NCI-H2171 treated with DMSO at 0.1 percent for 48 hours (cell line): Measurements from ENCODE around the gene TXNDC15.
"Not testable (repeated sequence)": the region's sequence is repeated elsewhere in the genome, so short reads cannot be mapped to it uniquely, and the experiment has no call there.

Source experiments
- DNase-seq: peaks from one replicate; lab custom pipeline; 2025; lab: John Stamatoyannopoulos, UW

The TXNDC15 gene

GRCh38 chr5:134873987-134874830 lies at the start of gene TXNDC15:
Gene TXNDC15 (plus strand): TSS chr5:134874371. CDS start chr5:134874428, 57 bp downstream.
- peak; percentile 60 for DNase-seq

DNA sequence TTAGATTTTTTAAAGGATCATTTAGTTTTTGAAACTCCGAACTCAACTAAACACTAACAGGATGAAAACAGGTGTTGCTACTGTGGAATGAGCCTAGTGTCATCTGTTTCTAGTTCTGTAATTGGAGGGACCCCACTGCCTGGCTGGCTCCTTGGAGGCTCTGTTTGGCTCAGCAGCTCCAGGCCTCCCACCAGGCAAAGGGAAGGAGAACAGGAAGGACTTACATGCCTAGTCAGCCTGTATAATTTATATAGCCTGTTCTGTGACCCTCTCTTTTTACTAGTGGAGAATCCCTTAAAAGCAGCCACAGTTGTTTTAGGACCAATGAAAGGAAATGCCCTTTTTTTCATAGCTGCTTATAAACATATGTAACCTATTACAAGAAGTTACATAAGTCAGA lies 49.5 kb upstream of the TXNDC15 start:
- no peak for DNase-seq

- no peak for DNase-seq
Observed at GRCh38 chr5:134825212-134825611, 49.0 kb upstream of the TXNDC15 start.

GRCh38 chr5:134833340-134834032 lies 40.7 kb upstream of the TXNDC15 start:
- no peak for DNase-seq

- DNase-seq: no peak
Observed at GRCh38 chr5:134835623-134836022, 38.5 kb upstream of the TXNDC15 start.

GRCh38 chr5:134837530-134838181 lies 36.5 kb upstream of the TXNDC15 start:
- no peak for DNase-seq

DNA sequence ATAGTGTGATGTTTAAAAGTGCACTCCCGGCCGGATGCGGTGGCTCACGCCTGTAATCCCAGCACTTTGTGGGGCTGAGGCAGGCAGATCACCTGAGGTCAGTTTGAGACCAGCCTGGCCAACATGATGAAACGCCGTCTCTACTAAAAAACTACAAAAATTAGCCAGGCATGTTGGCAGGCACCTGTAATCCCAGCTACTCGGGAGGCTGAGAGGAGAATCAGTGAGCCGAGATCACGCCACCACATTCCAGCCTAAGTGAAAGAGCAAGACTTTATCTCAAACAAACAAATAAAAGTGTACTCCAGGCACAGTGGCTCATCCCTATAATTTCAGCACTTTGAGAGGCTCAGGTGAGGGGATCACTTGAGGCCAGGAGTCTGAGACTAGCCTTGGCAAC lies 35.8 kb upstream of the TXNDC15 start:
- DNase-seq: not testable (repeated sequence)

GRCh38 chr5:134840811-134841210 lies 33.4 kb upstream of the TXNDC15 start:
- no peak for DNase-seq

DNA sequence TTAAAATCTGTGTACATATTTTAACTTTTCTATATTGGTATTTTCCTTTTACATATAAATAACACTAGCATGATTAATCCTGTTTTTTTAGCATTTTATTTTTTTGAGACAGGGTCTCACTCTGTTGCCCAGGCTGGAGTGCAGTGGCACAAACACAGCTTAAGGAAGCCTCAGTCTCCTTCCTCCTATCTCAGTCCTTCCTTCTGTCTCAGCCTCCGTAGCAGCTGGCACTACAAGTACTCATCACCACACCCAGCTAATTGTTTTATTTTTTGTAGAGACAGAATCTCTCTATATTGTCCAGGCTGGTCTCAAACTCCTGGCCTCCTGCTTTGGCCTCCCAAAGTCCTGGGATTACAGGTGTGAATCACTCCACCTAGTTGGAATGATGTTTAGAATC lies 29.9 kb upstream of the TXNDC15 start:
- no peak for DNase-seq

GRCh38 chr5:134845335-134845851 lies 28.8 kb upstream of the TXNDC15 start:
- no peak for DNase-seq

DNA sequence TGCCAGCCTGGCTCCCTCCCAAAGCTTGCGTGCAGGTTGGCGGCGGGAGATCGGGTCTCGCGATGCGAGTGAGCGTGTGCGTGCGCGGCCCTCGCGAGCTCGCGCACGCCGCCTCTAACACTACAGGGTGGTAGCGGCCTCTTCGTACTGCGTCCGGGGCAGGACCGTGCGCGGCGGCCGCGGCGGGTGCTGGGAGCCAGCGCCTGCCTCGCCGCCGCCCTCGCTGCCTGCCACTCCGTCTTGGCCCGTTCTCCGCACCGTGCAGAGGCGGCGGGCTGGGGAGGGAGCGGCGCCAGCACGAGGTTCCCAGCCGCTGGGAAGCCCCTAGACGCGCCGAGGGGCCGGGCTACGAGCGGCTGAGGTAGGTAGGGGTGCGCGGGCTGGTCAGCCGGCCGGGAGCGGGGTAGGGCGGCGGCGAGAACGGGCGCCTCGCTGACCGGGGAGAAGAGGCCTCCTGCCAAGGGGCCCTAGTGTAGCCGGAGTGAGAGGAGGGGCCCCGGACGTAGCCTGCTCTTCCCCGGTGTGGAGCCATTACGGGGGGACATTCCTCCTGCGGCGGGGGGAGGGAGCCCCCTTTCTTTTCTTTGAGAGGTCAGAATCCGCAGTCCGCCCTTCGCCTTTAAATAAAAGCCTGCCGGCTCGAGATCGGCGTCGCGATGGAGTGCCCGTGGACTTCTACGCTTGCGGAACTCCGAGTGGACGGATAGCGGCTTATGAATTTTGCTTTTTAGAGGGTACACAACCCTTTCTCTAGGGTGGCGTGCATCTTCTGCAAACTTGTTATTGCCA lies 28.1 kb upstream of the TXNDC15 start, which contains the start of gene C5orf24:
Gene C5orf24 (plus strand): TSS at position 117 of the 789 bp plus-strand sequence. CDS start 8,933 bp downstream, outside the sequence.
- peak; percentile 81 for DNase-seq

- no peak for DNase-seq
Observed at GRCh38 chr5:134846641-134846960, 27.6 kb upstream of the TXNDC15 start.

- DNase-seq: not testable (repeated sequence)
Observed at GRCh38 chr5:134849434-134849933, 24.7 kb upstream of the TXNDC15 start.

DNA sequence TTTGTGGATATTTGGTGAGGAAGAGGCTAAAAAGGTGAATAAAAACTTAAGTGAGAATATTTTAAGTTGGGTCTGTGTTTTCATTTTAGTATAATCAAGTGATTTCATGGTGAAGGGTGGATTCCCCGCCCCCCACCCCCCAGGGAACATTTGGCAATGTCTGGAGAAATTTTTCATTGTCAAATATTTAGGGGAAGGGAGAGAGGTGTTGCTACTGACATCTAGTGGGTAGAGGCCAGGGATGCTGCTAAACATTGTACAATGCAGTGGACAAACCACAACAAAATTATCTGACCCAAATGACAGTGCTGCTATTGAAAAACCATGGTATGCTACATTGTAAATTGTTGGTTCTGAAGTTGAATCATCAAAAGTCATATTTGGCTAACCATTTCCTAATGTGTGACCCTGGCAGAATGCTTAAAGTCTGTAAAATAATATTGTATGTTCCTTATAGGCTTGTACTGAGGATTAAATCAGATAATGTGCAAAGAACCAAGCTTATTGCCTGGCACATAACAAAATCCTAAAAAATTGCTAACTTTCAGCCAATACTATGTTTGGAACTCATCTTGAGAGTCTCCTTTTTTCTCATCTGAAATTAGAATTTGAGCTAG lies 22.8 kb upstream of the TXNDC15 start:
- no peak for DNase-seq

- DNase-seq: not testable (repeated sequence)
Observed at GRCh38 chr5:134856465-134856864, 17.7 kb upstream of the TXNDC15 start.

DNA sequence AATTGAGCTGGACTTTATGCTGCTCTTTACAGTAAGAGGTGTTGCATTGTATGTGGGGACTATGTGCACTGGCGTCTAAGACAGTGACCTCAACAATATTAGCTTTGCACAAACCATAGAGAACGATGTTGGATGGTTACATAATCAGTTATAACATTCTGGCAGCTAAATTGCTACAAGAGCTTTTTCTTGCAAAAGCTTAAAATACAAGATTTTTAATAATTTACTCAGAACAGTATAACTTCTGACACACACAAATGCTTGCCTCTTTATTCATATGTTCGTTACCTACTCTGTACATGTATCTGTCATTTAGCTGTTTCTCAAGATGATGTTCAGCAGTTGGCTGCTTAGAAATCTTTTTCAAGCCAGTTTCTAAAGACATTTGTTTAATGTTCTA lies 16.8 kb upstream of the TXNDC15 start:
- no peak for DNase-seq

DNA sequence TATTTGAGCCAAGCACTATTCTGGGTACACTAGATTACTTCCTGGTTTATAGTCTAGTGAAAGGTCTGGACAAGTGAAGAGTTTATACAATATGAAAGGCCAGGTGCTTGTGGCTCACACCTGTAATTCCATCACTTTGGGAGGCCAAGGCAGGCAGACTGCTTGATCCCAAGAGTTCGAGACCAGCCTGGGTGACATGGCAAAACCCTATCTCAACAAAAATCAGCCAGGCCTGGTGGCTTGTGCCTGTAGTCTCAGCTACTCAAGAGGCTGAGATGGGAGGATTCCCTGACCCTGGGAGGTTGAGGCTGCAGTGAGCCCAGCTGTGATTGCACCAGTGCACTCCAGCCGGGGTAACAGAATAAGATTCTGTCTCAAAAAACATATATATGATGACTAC lies 9.5 kb upstream of the TXNDC15 start:
- no peak for DNase-seq

- peak; percentile 2 for DNase-seq
Observed at GRCh38 chr5:134873494-134873893, 677 bp upstream of the TXNDC15 start.

- peak; percentile 9 for DNase-seq
Observed at GRCh38 chr5:134874831-134875655, 872 bp downstream of the TXNDC15 start.

DNA sequence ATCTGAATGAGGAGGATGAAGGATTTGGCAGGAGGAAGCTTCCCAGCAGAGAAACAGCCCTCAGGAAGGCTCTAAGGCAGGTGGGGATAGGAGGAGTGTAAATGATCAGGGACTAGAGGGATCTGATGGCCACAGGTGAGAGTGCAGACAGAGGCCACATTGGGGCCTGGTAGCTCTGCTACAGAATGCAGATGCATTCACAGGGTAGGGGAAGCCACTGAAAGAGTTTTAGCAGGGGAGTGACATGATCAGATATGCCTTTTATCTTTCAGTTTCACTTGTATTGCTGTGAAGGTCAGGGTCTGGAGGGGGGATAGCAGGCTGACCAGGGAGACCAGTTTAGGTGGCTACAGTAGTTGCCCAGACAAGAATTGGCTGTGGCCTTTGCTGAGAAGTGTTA lies 3.0 kb downstream of the TXNDC15 start:
- no peak for DNase-seq
